DND-41 (cell line): ENCODE results near the gene SEMA5A.

Source experiments
- CTCF ChIP-seq: IDR thresholded peaks from 2 replicates; pipeline ENCODE4 v1.5.1; 2012; ENCODE audit warnings: borderline replicate concordance, low read length, moderate library complexity, mild to moderate bottlenecking; ENCODE audit not compliant: poor library complexity, severe bottlenecking; ENCODE audit errors: extremely low read depth
- EZH2 ChIP-seq: IDR thresholded peaks from 3 replicates; pipeline ENCODE4 v1.6.1; 2012; ENCODE audit warnings: borderline replicate concordance, low read depth, mild to moderate bottlenecking, moderate library complexity, low read length, inconsistent platforms; ENCODE audit not compliant: severe bottlenecking

GRCh38 chr5:9244417-9244816, 301.5 kb downstream of the SEMA5A start:
- TF ChIP-seq EZH2, result no peak
- no peak for TF ChIP-seq CTCF
